Tibial artery (tissue), 4 donors: ENCODE measurements around the gene ATP9B.

Experiments
- DNase-seq, 2 donors: peaks; one replicate each; pipeline ENCODE4 v3.0.0-alpha.2; 2019
- H3K27ac ChIP-seq, 2 donors: fragments of 200-600 bp; sonication (generic) in 1 of 2; 1 replicate in 1 of 2; 2 replicates in 1 of 2; pipeline ENCODE4 v1.5.1; 2018 to 2019; ENCODE audit warnings: mild to moderate bottlenecking in 1 of 2
- H3K27me3 ChIP-seq, 2 donors: fragments of 200-600 bp; sonication (generic) in 1 of 2; one replicate each; pipeline versions ENCODE4 v1.5.1 to v1.6.0; 2016 to 2019
- H3K36me3 ChIP-seq, 3 donors: fragments of 200-600 bp; sonication (generic) in 2 of 3; one replicate each; pipeline ENCODE4 v1.5.1; 2016 to 2019; ENCODE audit warnings: mild to moderate bottlenecking in 2 of 3
- H3K4me1 ChIP-seq, 4 donors: fragments of 200-600 bp; sonication (generic) in 2 of 4; 1 replicate in 3 of 4; 2 replicates in 1 of 4; pipeline ENCODE4 v1.5.1; 2016 to 2019
- H3K4me3 ChIP-seq, 2 donors: fragments of 200-600 bp; sonication (generic) in 1 of 2; 1 replicate in 1 of 2; 2 replicates in 1 of 2; pipeline ENCODE4 v1.5.1; 2018 to 2019; ENCODE audit warnings: mild to moderate bottlenecking in 2 of 2
- H3K9me3 ChIP-seq, 3 donors: fragments of 200-600 bp; sonication (generic) in 1 of 3; one replicate each; pipeline ENCODE4 v1.5.1; 2016 to 2019
- CTCF ChIP-seq, 2 experiments: fragments of 200-600 bp in 1 of 2; fragments of 450-650 bp in 1 of 2; IDR thresholded peaks; one replicate each; pipeline ENCODE4 v1.5.1; 2017 to 2019; ENCODE audit warnings: antibody characterized with exemption in 2 of 2, mild to moderate bottlenecking in 1 of 2, moderate library complexity in 1 of 2
- intact Hi-C: fragments of 100-400 bp; cut with DNase I; formaldehyde crosslinking; loops from one replicate; pipeline ENCODE4 v1.15.0; 2023; ENCODE audit warnings: low total_unique reads

Gene ATP9B

GRCh38 chr18:79403723-79404566 is 334.8 kb downstream of the ATP9B start:
- H3K27ac ChIP-seq: peak overlapping the region; percentile 85 to 90
- H3K4me3 ChIP-seq: peak overlapping the region; percentile 23 to 40
- H3K4me1 ChIP-seq: peaks cover 0 to 46% (median 35%) of the 10 kb centered on the region in 4 donors
- TF ChIP-seq CTCF (IDR thresholded peaks at IDR 0.05): no peak
- no peak for DNase-seq
- H3K27me3 ChIP-seq: no peaks in the 10 kb centered on the region
- intact Hi-C loops: loop anchor here (5.0 kb wide), 1 partner anchor 103 kb away; no protein-coding TSS in a partner anchor
- H3K36me3 ChIP-seq: no peaks in the 10 kb centered on the region
- H3K9me3 ChIP-seq: no peaks in the 10 kb centered on the region

GRCh38 chr18:79404567-79404910 is 335.3 kb downstream of the ATP9B start:
- no peaks in the 10 kb centered on the region for H3K36me3 ChIP-seq
- no peak overlapping the region for H3K4me3 ChIP-seq
- H3K27me3 ChIP-seq: no peaks in the 10 kb centered on the region
- H3K9me3 ChIP-seq: no peaks in the 10 kb centered on the region
- no peak for DNase-seq
- intact Hi-C loops: loop anchor here (5.0 kb wide), 1 partner anchor 103 kb away; no protein-coding TSS in a partner anchor
- TF ChIP-seq CTCF (IDR thresholded peaks at IDR 0.05): no peak
- peak overlapping the region; percentile 85 to 90 for H3K27ac ChIP-seq
- peaks cover 0 to 42% (median 31%) of the 10 kb centered on the region in 4 donors for H3K4me1 ChIP-seq

- Histone ChIP-seq H3K27me3 (no peaks in the 10 kb centered on the region), H3K4me3 (no peak overlapping the region), H3K27ac (peak overlapping the region in 1 of 2 donors; percentile 34), H3K9me3 (no peaks in the 10 kb centered on the region), H3K36me3 (peaks cover 0 to 2% (median under 1%) of the 10 kb centered on the region in 3 donors), H3K4me1 (peaks cover 0 to 37% (median 27%) of the 10 kb centered on the region in 4 donors)
- TF ChIP-seq CTCF (IDR thresholded peaks at IDR 0.05): no peak
- DNase-seq: no peak
- intact Hi-C loops: no loop called here
These were observed 336.0 kb downstream of the ATP9B start for GRCh38 chr18:79405019-79405780.

- H3K36me3 ChIP-seq: peaks cover 5 to 10% (median 8%) of the 10 kb centered on the region in 3 donors
- intact Hi-C loops: no loop called here
- H3K27me3 ChIP-seq: no peaks in the 10 kb centered on the region
- no peak for TF ChIP-seq CTCF (IDR thresholded peaks at IDR 0.05)
- peaks cover 0 to 36% (median 27%) of the 10 kb centered on the region in 4 donors for H3K4me1 ChIP-seq
- no peaks in the 10 kb centered on the region for H3K9me3 ChIP-seq
- DNase-seq: peak in 1 of 2 donors; percentile 64
- H3K4me3 ChIP-seq: no peak overlapping the region
- H3K27ac ChIP-seq: peak overlapping the region; percentile 3 to 29
These were observed 336.8 kb downstream of the ATP9B start for GRCh38 chr18:79405781-79406575.

GRCh38 chr18:79406708-79407107 is 337.5 kb downstream of the ATP9B start:
- Histone ChIP-seq H3K27me3 (no peaks in the 10 kb centered on the region), H3K9me3 (no peaks in the 10 kb centered on the region), H3K27ac (peak overlapping the region in 1 of 2 donors; percentile 3), H3K4me1 (peaks cover 0 to 35% (median 24%) of the 10 kb centered on the region in 4 donors), H3K4me3 (no peak overlapping the region), H3K36me3 (peaks cover 7 to 16% (median 15%) of the 10 kb centered on the region in 3 donors)
- no peak for DNase-seq
- intact Hi-C loops: no loop called here
- TF ChIP-seq CTCF (IDR thresholded peaks at IDR 0.05): no peak
